Parathyroid adenoma (tissue), 2 donors: ENCODE measurements around the gene ASB1.
"Not testable (repeated sequence)": the region's sequence is repeated elsewhere in the genome, so short reads cannot be mapped to it uniquely, and the experiment has no call there.

Experiments used
- H2AFZ ChIP-seq: fragments of 300-600 bp; sonication (generic); one replicate; pipeline ENCODE4 v1.7.0; 2017; ENCODE audit warnings: antibody characterized with exemption, mild to moderate bottlenecking
- H3K27ac ChIP-seq: fragments of 300-600 bp; sonication (generic); one replicate; pipeline ENCODE4 v1.7.0; 2017
- H3K27me3 ChIP-seq: fragments of 300-600 bp; sonication (generic); one replicate; pipeline ENCODE4 v1.7.0; 2017; ENCODE audit warnings: low read length; ENCODE audit not compliant: control insufficient read depth, insufficient read depth
- H3K36me3 ChIP-seq: fragments of 300-600 bp; sonication (generic); one replicate; pipeline ENCODE4 v1.7.0; 2017; ENCODE audit warnings: low read length; ENCODE audit not compliant: control insufficient read depth, insufficient read depth
- H3K4me1 ChIP-seq: fragments of 300-600 bp; sonication (generic); one replicate; pipeline ENCODE4 v1.7.0; 2017; ENCODE audit warnings: control low read depth
- H3K4me2 ChIP-seq: fragments of 300-600 bp; sonication (generic); one replicate; pipeline ENCODE4 v1.7.0; 2017; ENCODE audit warnings: low read length
- H3K4me3 ChIP-seq: fragments of 300-600 bp; sonication (generic); one replicate; pipeline ENCODE4 v1.7.0; 2017; ENCODE audit warnings: low read depth, low read length
- H3K79me2 ChIP-seq: fragments of 300-600 bp; sonication (generic); one replicate; pipeline ENCODE4 v1.7.0; 2017; ENCODE audit warnings: control low read depth
- H3K9ac ChIP-seq: fragments of 300-600 bp; sonication (generic); one replicate; pipeline ENCODE4 v1.7.0; 2017; ENCODE audit warnings: mild to moderate bottlenecking
- H3K9me3 ChIP-seq: fragments of 300-600 bp; sonication (generic); one replicate; pipeline ENCODE4 v1.7.0; 2017; ENCODE audit warnings: low read length; ENCODE audit not compliant: control insufficient read depth
- CTCF ChIP-seq: fragments of 300-600 bp; sonication (generic); IDR thresholded peaks from one replicate; pipeline ENCODE4 v1.7.0; 2017; ENCODE audit warnings: antibody characterized with exemption, mild to moderate bottlenecking
- donor health status: primary hyperparathyroidism.

The ASB1 gene

GRCh38 chr2:238440331-238440730 lies 13.6 kb downstream of the ASB1 start:
- Histone ChIP-seq H3K36me3 (no peaks in the 10 kb centered on the region), H3K4me3 (no peak overlapping the region), H3K27ac (no peak overlapping the region), H3K9me3 (no peaks in the 10 kb centered on the region), H3K9ac (no peak overlapping the region), H3K4me2 (no peak overlapping the region), H3K79me2 (peaks cover 2% of the 10 kb centered on the region), H3K27me3 (no peaks in the 10 kb centered on the region), H2AFZ (no peak overlapping the region), H3K4me1 (peaks cover 3% of the 10 kb centered on the region)
- TF ChIP-seq CTCF: no peak

GRCh38 chr2:238440767-238441166 lies 14.0 kb downstream of the ASB1 start:
- Histone ChIP-seq H3K4me3 (no peak overlapping the region), H2AFZ (no peak overlapping the region), H3K79me2 (peaks cover 1% of the 10 kb centered on the region), H3K9ac (no peak overlapping the region), H3K27ac (no peak overlapping the region), H3K4me1 (peaks cover 3% of the 10 kb centered on the region), H3K36me3 (no peaks in the 10 kb centered on the region), H3K27me3 (no peaks in the 10 kb centered on the region), H3K4me2 (no peak overlapping the region), H3K9me3 (no peaks in the 10 kb centered on the region)
- no peak for TF ChIP-seq CTCF

GRCh38 chr2:238441262-238442114 lies 14.8 kb downstream of the ASB1 start:
- H3K27me3 ChIP-seq: no peaks in the 10 kb centered on the region
- peaks cover 8% of the 10 kb centered on the region for H3K79me2 ChIP-seq
- no peaks in the 10 kb centered on the region for H3K36me3 ChIP-seq
- no peak overlapping the region for H3K9ac ChIP-seq
- H3K4me2 ChIP-seq: no peak overlapping the region
- no peak overlapping the region for H3K27ac ChIP-seq
- no peak for TF ChIP-seq CTCF
- no peaks in the 10 kb centered on the region for H3K9me3 ChIP-seq
- peaks cover 3% of the 10 kb centered on the region for H3K4me1 ChIP-seq
- no peak overlapping the region for H3K4me3 ChIP-seq
- H2AFZ ChIP-seq: no peak overlapping the region

- not testable (repeated sequence) for H3K36me3 ChIP-seq
Observed at GRCh38 chr2:238442257-238442656, 15.5 kb downstream of the ASB1 start.

GRCh38 chr2:238444242-238444641 lies 17.5 kb downstream of the ASB1 start:
- Histone ChIP-seq H3K9me3 (no peaks in the 10 kb centered on the region), H3K9ac (no peak overlapping the region), H3K79me2 (peaks cover 24% of the 10 kb centered on the region), H3K4me2 (no peak overlapping the region), H3K27ac (no peak overlapping the region), H3K4me3 (no peak overlapping the region), H3K4me1 (peaks cover 3% of the 10 kb centered on the region), H2AFZ (no peak overlapping the region), H3K36me3 (no peaks in the 10 kb centered on the region), H3K27me3 (no peaks in the 10 kb centered on the region)
- TF ChIP-seq CTCF: no peak

More at GRCh38 chr2:238442257-238442656, 15.5 kb downstream of the ASB1 start:
- H2AFZ ChIP-seq, H3K9ac ChIP-seq, H3K4me1 ChIP-seq, H3K27ac ChIP-seq, H3K4me2 ChIP-seq, H3K27me3 ChIP-seq, H3K4me3 ChIP-seq, H3K9me3 ChIP-seq: not testable (repeated sequence)
- peaks cover 12% of the 10 kb centered on the region for H3K79me2 ChIP-seq
